Breast epithelium (tissue), 3 donors: ENCODE data around the gene ROBO2.

ENCODE experiments used
- CTCF ChIP-seq, 3 donors: fragments of 450-650 bp; IDR thresholded peaks; one replicate each; pipeline ENCODE4 v1.5.1; 2016 to 2017; ENCODE audit warnings: antibody characterized with exemption in 3 of 3, mild to moderate bottlenecking in 3 of 3, moderate library complexity in 3 of 3
- POLR2A ChIP-seq: fragments of 450-650 bp; IDR thresholded peaks from one replicate; pipeline ENCODE4 v1.6.1; 2016; ENCODE audit warnings: antibody characterized with exemption, mild to moderate bottlenecking, moderate library complexity

DNA sequence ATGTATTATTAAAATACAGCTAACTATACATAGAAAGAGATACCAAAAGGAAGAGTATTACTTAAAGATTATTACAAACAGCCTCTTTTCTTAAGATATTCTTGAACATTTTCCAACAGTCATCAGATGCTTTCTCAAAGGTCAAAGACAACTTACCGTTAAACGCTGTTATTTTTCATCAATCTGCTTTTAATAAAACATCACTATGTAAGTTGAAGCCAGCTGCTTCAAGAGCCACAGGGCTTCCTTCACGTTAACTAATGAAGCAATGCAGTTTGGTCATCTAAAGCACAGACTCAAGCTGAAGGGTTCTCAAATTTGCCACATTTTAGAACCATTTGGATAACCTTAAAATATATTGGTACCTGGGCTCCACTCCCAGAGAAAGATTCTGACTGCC, 578.8 kb downstream of the ROBO2 start:
- no peak for TF ChIP-seq CTCF (IDR thresholded peaks at IDR 0.05)
- TF ChIP-seq POLR2A, result no peak
